ENCODE results near the gene ACCSL. TPM values are rescaled to one million over a fixed set of nuclear protein-coding genes. Genes with fewer than 3 reads are reported as not detected.

Gene ACCSL
- polyA plus RNA-seq, 1 experiment: not detected

- Histone ChIP-seq H3K36me3 (ENCODE audit: control insufficient read depth, insufficient read depth, low read length) (no peaks in the 10 kb centered on the region), H3K27me3 (ENCODE audit: control insufficient read depth, insufficient read depth, low read length) (no peaks in the 10 kb centered on the region), H3K4me3 (ENCODE audit: low read depth, low read length) (no peak overlapping the region)
- ChIA-PET CTCF (interaction anchor here (2.0 kb wide), 1 partner anchor 9 kb away, joined by 4 read pairs; no protein-coding TSS in a partner anchor), POLR2A (no interaction called here)
- DNase-seq (ENCODE audit: low read depth): no peak
- no peak for TF ChIP-seq CTCF (IDR thresholded peaks at IDR 0.05; ENCODE audit: insufficient read depth, low read depth, low read length)
Observed at GRCh38 chr11:44008088-44008501, 39.7 kb upstream of the ACCSL start.

GRCh38 chr11:44008698-44009097, 39.1 kb upstream of the ACCSL start:
- no peak overlapping the region for H3K4me3 ChIP-seq (ENCODE audit: low read depth, low read length)
- no peak for TF ChIP-seq CTCF (IDR thresholded peaks at IDR 0.05; ENCODE audit: insufficient read depth, low read depth, low read length)
- H3K36me3 ChIP-seq (ENCODE audit: control insufficient read depth, insufficient read depth, low read length): no peaks in the 10 kb centered on the region
- POLR2A ChIA-PET: no interaction called here
- DNase-seq (ENCODE audit: low read depth): no peak
- H3K27me3 ChIP-seq (ENCODE audit: control insufficient read depth, insufficient read depth, low read length): no peaks in the 10 kb centered on the region
- CTCF ChIA-PET: no interaction called here

DNA sequence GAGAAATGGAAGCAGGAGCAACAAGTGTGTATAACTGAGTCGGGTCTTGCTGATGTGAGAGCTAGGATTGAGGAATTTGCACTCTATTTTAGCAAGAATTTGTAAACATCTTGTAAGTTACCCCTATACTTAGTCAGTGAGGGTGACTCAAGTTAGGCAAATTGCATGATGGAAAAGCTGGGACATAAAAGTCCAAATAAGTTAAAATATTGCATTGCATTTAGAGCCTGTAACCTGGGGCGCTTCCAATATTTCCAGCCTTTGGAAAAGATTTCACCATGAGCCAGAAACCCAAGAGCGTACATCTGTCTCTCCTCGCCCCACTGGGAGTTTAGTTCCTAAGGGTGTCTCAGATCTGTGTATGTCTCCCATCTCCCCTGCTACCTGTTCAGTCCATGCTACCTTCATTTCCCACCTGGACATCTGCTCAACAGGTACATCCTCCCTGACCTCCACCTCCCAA, 37.0 kb upstream of the ACCSL start:
- ChIA-PET POLR2A (no interaction called here), CTCF (interaction anchor here (0.9 kb wide), 1 partner anchor 9 kb away, joined by 4 read pairs; no protein-coding TSS in a partner anchor)
- no peak for TF ChIP-seq CTCF (IDR thresholded peaks at IDR 0.05; ENCODE audit: insufficient read depth, low read depth, low read length)
- Histone ChIP-seq H3K27me3 (ENCODE audit: control insufficient read depth, insufficient read depth, low read length) (no peaks in the 10 kb centered on the region), H3K4me3 (ENCODE audit: low read depth, low read length) (no peak overlapping the region), H3K36me3 (ENCODE audit: control insufficient read depth, insufficient read depth, low read length) (no peaks in the 10 kb centered on the region)
- no peak for DNase-seq (ENCODE audit: low read depth)

- ChIA-PET POLR2A (no interaction called here), CTCF (interaction anchor here (0.9 kb wide), 1 partner anchor 10 kb away, joined by 4 read pairs; no protein-coding TSS in a partner anchor)
- TF ChIP-seq CTCF (IDR thresholded peaks at IDR 0.05; ENCODE audit: insufficient read depth, low read depth, low read length): no peak
- Histone ChIP-seq H3K4me3 (ENCODE audit: low read depth, low read length) (no peak overlapping the region), H3K27me3 (ENCODE audit: control insufficient read depth, insufficient read depth, low read length) (no peaks in the 10 kb centered on the region), H3K36me3 (ENCODE audit: control insufficient read depth, insufficient read depth, low read length) (no peaks in the 10 kb centered on the region)
- DNase-seq (ENCODE audit: low read depth): no peak
Observed at GRCh38 chr11:44011797-44012196, 36.0 kb upstream of the ACCSL start.

GRCh38 chr11:44014968-44015623, 32.7 kb upstream of the ACCSL start:
- DNase-seq (ENCODE audit: low read depth): no peak
- Histone ChIP-seq H3K4me3 (ENCODE audit: low read depth, low read length) (no peak overlapping the region), H3K36me3 (ENCODE audit: control insufficient read depth, insufficient read depth, low read length) (no peaks in the 10 kb centered on the region), H3K27me3 (ENCODE audit: control insufficient read depth, insufficient read depth, low read length) (no peaks in the 10 kb centered on the region)
- TF ChIP-seq CTCF (IDR thresholded peaks at IDR 0.05; ENCODE audit: insufficient read depth, low read depth, low read length): no peak
- CTCF ChIA-PET: interaction anchor here (0.7 to 1.5 kb wide), 3 partner anchors 27 to 1083 kb away, joined by 3 to 5 read pairs (median 3); no protein-coding TSS in a partner anchor
- POLR2A ChIA-PET: no interaction called here
